HG02943 (cell line): ENCODE data around the gene SEZ6L.

Experiments used
- ATAC-seq: cut with Tn5 transposase; IDR thresholded peaks from one replicate; pipeline ENCODE4 v1.9.1; 2021; ENCODE audit warnings: mild to moderate bottlenecking, low read depth, moderate library complexity; ENCODE audit not compliant: unreplicated experiment

SEZ6L gene

GRCh38 chr22:26409719-26410335 is 240.6 kb downstream of the SEZ6L start:
- ATAC-seq = no peak

GRCh38 chr22:26410386-26410785 is 241.1 kb downstream of the SEZ6L start:
- no peak for ATAC-seq

- ATAC-seq = no peak
These were observed 245.1 kb downstream of the SEZ6L start for GRCh38 chr22:26414347-26414746.

GRCh38 chr22:26416256-26416655 is 247.0 kb downstream of the SEZ6L start:
- no peak for ATAC-seq

- no peak for ATAC-seq
These were observed 247.5 kb downstream of the SEZ6L start for GRCh38 chr22:26416670-26417276.

- no peak for ATAC-seq
These were observed 248.1 kb downstream of the SEZ6L start for GRCh38 chr22:26417406-26417805.

GRCh38 chr22:26418620-26419019 is 249.4 kb downstream of the SEZ6L start:
- ATAC-seq = no peak

GRCh38 chr22:26426924-26427323 is 257.7 kb downstream of the SEZ6L start:
- no peak for ATAC-seq

GRCh38 chr22:26428515-26429457 is 259.5 kb downstream of the SEZ6L start, which contains the start of gene ASPHD2:
Gene ASPHD2 (plus strand): TSS chr22:26429260. CDS start chr22:26433616, 4,356 bp downstream.
- peak; percentile 69 for ATAC-seq

- peak; percentile 3 for ATAC-seq
These were observed 260.4 kb downstream of the SEZ6L start for GRCh38 chr22:26429458-26430286.

- ATAC-seq = no peak
These were observed 261.3 kb downstream of the SEZ6L start for GRCh38 chr22:26430600-26430999.

- ATAC-seq = no peak
These were observed 262.2 kb downstream of the SEZ6L start for GRCh38 chr22:26431261-26431995.

GRCh38 chr22:26432619-26433311 is 263.5 kb downstream of the SEZ6L start:
- no peak for ATAC-seq
